Osteoblast (primary cell): Measurements from ENCODE around the gene LOX. TPM values are rescaled to one million over a fixed set of nuclear protein-coding genes. Genes with fewer than 3 reads are reported as not detected.

Experiments used
- DNase-seq: peaks from one replicate; pipeline ENCODE4 v3.0.0; 2011; ENCODE audit warnings: low spot score, mixed read lengths; ENCODE audit not compliant: insufficient read length; ENCODE audit errors: missing footprints
- H2AFZ ChIP-seq: 2 replicates; pipeline ENCODE4 v1.6.0; 2011; ENCODE audit warnings: mild to moderate bottlenecking, low read length
- H3K27ac ChIP-seq: 2 replicates; pipeline ENCODE4 v1.5.1; 2011; ENCODE audit warnings: mild to moderate bottlenecking, low read depth, low read length, moderate library complexity
- H3K27me3 ChIP-seq: 2 replicates; pipeline ENCODE4 v1.6.0; 2012; ENCODE audit warnings: mild to moderate bottlenecking, control low read depth, inconsistent platforms, low read length, moderate library complexity; ENCODE audit not compliant: insufficient read depth
- H3K36me3 ChIP-seq: 2 replicates; pipeline ENCODE4 v1.5.1; 2011; ENCODE audit warnings: mild to moderate bottlenecking, low read length, control low read depth, moderate library complexity; ENCODE audit not compliant: insufficient read depth
- H3K4me1 ChIP-seq: 2 replicates; pipeline ENCODE4 v1.5.1; 2011; ENCODE audit warnings: mild to moderate bottlenecking, low read length, control low read depth, moderate library complexity; ENCODE audit not compliant: insufficient read depth
- H3K4me2 ChIP-seq: 2 replicates; pipeline ENCODE4 v1.6.0; 2011; ENCODE audit warnings: mild to moderate bottlenecking, low read length; ENCODE audit not compliant: insufficient read depth
- H3K4me3 ChIP-seq: fragments of 200-600 bp; sonication (generic); 3 replicates; pipeline ENCODE4 v1.5.1; 2012; ENCODE audit warnings: mild to moderate bottlenecking, low read length, inconsistent platforms; ENCODE audit not compliant: insufficient read depth
- H3K79me2 ChIP-seq: 2 replicates; pipeline ENCODE4 v1.6.0; 2012; ENCODE audit warnings: mild to moderate bottlenecking, low read length, control low read depth, inconsistent platforms; ENCODE audit not compliant: insufficient read depth
- H3K9me3 ChIP-seq: 2 replicates; pipeline ENCODE4 v1.5.1; 2011; ENCODE audit warnings: low read depth, low read length, control low read depth
- H4K20me1 ChIP-seq: 2 replicates; pipeline ENCODE4 v1.6.0; 2012; ENCODE audit warnings: mild to moderate bottlenecking, low read length, control low read depth; ENCODE audit not compliant: insufficient read depth
- CTCF ChIP-seq: IDR thresholded peaks from 2 replicates; pipeline ENCODE4 v1.5.1; 2011; ENCODE audit warnings: mild to moderate bottlenecking, low read depth, low read length, moderate library complexity; ENCODE audit errors: extremely low read depth
- total RNA-seq: library from RNA; depleted of rRNA; stranded (reverse); fragments of >200 nt; gene quantifications from 2 replicates; pipeline ENCODE4 v1.2.3, GENCODE V29; 2012

LOX gene
- total RNA-seq, 1 donor = 317 TPM

- Histone ChIP-seq H3K27me3 (no peaks in the 10 kb centered on the region), H3K36me3 (peaks cover 77% of the 10 kb centered on the region), H3K9me3 (no peaks in the 10 kb centered on the region), H2AFZ (no peak overlapping the region), H3K4me3 (peak overlapping the region; percentile 36), H3K79me2 (peaks cover 65% of the 10 kb centered on the region), H3K4me1 (peaks cover 44% of the 10 kb centered on the region), H3K4me2 (peak overlapping the region; percentile 88), H4K20me1 (peaks cover 48% of the 10 kb centered on the region), H3K27ac (no peak overlapping the region)
- no peak for DNase-seq
- TF ChIP-seq CTCF = no peak
These were observed 5.0 kb downstream of the LOX start for GRCh38 chr5:122073018-122073417.

GRCh38 chr5:122067390-122067789 is 10.7 kb downstream of the LOX start:
- Histone ChIP-seq H4K20me1 (peaks cover 23% of the 10 kb centered on the region), H3K4me3 (no peak overlapping the region), H3K9me3 (no peaks in the 10 kb centered on the region), H3K36me3 (peaks cover 78% of the 10 kb centered on the region), H2AFZ (no peak overlapping the region), H3K27me3 (no peaks in the 10 kb centered on the region), H3K4me2 (no peak overlapping the region), H3K27ac (peak overlapping the region; percentile 5), H3K79me2 (peaks cover 14% of the 10 kb centered on the region), H3K4me1 (peaks cover 25% of the 10 kb centered on the region)
- no peak for DNase-seq
- TF ChIP-seq CTCF = no peak

- no peak for DNase-seq
- no peak overlapping the region for H3K4me3 ChIP-seq
- no peak for TF ChIP-seq CTCF
- no peak overlapping the region for H3K27ac ChIP-seq
- no peak overlapping the region for H3K4me2 ChIP-seq
- H3K9me3 ChIP-seq = no peaks in the 10 kb centered on the region
- H3K27me3 ChIP-seq = no peaks in the 10 kb centered on the region
- peaks cover 4% of the 10 kb centered on the region for H3K79me2 ChIP-seq
- H3K4me1 ChIP-seq = peaks cover 17% of the 10 kb centered on the region
- peaks cover 54% of the 10 kb centered on the region for H3K36me3 ChIP-seq
- H2AFZ ChIP-seq = no peak overlapping the region
- H4K20me1 ChIP-seq = peaks cover 12% of the 10 kb centered on the region
These were observed 13.1 kb downstream of the LOX start for GRCh38 chr5:122064992-122065391.

GRCh38 chr5:122063836-122064235 is 14.2 kb downstream of the LOX start:
- Histone ChIP-seq H3K27ac (no peak overlapping the region), H3K4me1 (peaks cover 17% of the 10 kb centered on the region), H4K20me1 (peaks cover 10% of the 10 kb centered on the region), H3K4me3 (no peak overlapping the region), H3K9me3 (no peaks in the 10 kb centered on the region), H3K36me3 (peaks cover 42% of the 10 kb centered on the region), H3K79me2 (no peaks in the 10 kb centered on the region), H3K27me3 (no peaks in the 10 kb centered on the region), H2AFZ (no peak overlapping the region), H3K4me2 (no peak overlapping the region)
- no peak for TF ChIP-seq CTCF
- no peak for DNase-seq
